Measurements from ENCODE around the gene BTBD16.

Gene BTBD16

GRCh38 chr10:122271076-122271475 is at the start of gene BTBD16:
Gene BTBD16, plus strand, starts transcription at chr10:122271296. Its CDS starts 3,786 bp downstream, at chr10:122275082.
- DNase-seq, result no peak

GRCh38 chr10:122221958-122222357 is 49.1 kb upstream of the BTBD16 start:
- DNase-seq, result no peak

- DNase-seq, result no peak
Measured at GRCh38 chr10:122222638-122223037, 48.5 kb upstream of the BTBD16 start.

- no peak for DNase-seq
Measured at GRCh38 chr10:122224159-122224558, 46.9 kb upstream of the BTBD16 start.

- DNase-seq, result no peak
Measured at GRCh38 chr10:122225330-122225729, 45.8 kb upstream of the BTBD16 start.

- no peak for DNase-seq
Measured at GRCh38 chr10:122227754-122228153, 43.3 kb upstream of the BTBD16 start.

- no peak for DNase-seq
Measured at GRCh38 chr10:122229666-122230065, 41.4 kb upstream of the BTBD16 start.

- no peak for DNase-seq
Measured at GRCh38 chr10:122230222-122230621, 40.9 kb upstream of the BTBD16 start.

- DNase-seq, result peak in 1 of 2 experiments; percentile 27
Measured at GRCh38 chr10:122232769-122233168, 38.3 kb upstream of the BTBD16 start.

GRCh38 chr10:122233857-122234348 is 37.2 kb upstream of the BTBD16 start:
- DNase-seq, result peak; percentile 71 to 76

GRCh38 chr10:122234416-122234815 is 36.7 kb upstream of the BTBD16 start:
- DNase-seq, result peak; percentile 75 to 84

GRCh38 chr10:122236690-122237306 is 34.3 kb upstream of the BTBD16 start:
- DNase-seq, result peak in 1 of 2 experiments; percentile 30

- DNase-seq, result no peak
Measured at GRCh38 chr10:122237331-122237990, 33.6 kb upstream of the BTBD16 start.

- DNase-seq, result no peak
Measured at GRCh38 chr10:122239578-122240257, 31.4 kb upstream of the BTBD16 start.

- no peak for DNase-seq
Measured at GRCh38 chr10:122240401-122240800, 30.7 kb upstream of the BTBD16 start.

- DNase-seq, result no peak
Measured at GRCh38 chr10:122241836-122242235, 29.3 kb upstream of the BTBD16 start.

GRCh38 chr10:122243550-122243949 is 27.5 kb upstream of the BTBD16 start:
- no peak for DNase-seq

GRCh38 chr10:122244001-122244975 is 26.8 kb upstream of the BTBD16 start:
- no peak for DNase-seq

GRCh38 chr10:122245136-122245535 is 26.0 kb upstream of the BTBD16 start:
- no peak for DNase-seq

- no peak for DNase-seq
Measured at GRCh38 chr10:122245897-122246296, 25.2 kb upstream of the BTBD16 start.

- no peak for DNase-seq
Measured at GRCh38 chr10:122246830-122247520, 24.1 kb upstream of the BTBD16 start.
